Measurements from ENCODE around the gene TSPAN9.

DNA sequence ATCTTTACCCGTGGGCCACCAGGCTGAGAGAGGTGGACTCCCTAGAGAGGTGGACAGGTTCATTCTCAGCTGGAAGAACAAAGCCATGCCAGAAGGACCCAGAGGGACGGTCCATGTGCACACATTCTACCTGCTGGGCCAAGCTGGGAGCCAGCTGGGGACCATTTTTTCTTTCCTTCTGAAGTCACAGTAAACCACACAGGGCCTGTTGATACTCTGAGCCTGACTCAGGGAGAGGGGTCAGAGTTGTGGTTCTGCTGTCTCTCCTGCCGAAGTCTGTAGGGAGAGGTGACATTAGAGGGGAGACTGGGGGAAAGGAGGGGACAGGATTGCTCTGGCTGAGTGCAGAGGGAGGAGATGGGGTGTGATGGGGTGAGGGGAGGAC lies 148.6 kb downstream of the TSPAN9 start:
- TF ChIP-seq, protein P1, sequence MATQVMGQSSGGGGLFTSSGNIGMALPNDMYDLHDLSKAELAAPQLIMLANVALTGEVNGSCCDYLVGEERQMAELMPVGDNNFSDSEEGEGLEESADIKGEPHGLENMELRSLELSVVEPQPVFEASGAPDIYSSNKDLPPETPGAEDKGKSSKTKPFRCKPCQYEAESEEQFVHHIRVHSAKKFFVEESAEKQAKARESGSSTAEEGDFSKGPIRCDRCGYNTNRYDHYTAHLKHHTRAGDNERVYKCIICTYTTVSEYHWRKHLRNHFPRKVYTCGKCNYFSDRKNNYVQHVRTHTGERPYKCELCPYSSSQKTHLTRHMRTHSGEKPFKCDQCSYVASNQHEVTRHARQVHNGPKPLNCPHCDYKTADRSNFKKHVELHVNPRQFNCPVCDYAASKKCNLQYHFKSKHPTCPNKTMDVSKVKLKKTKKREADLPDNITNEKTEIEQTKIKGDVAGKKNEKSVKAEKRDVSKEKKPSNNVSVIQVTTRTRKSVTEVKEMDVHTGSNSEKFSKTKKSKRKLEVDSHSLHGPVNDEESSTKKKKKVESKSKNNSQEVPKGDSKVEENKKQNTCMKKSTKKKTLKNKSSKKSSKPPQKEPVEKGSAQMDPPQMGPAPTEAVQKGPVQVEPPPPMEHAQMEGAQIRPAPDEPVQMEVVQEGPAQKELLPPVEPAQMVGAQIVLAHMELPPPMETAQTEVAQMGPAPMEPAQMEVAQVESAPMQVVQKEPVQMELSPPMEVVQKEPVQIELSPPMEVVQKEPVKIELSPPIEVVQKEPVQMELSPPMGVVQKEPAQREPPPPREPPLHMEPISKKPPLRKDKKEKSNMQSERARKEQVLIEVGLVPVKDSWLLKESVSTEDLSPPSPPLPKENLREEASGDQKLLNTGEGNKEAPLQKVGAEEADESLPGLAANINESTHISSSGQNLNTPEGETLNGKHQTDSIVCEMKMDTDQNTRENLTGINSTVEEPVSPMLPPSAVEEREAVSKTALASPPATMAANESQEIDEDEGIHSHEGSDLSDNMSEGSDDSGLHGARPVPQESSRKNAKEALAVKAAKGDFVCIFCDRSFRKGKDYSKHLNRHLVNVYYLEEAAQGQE (IDR thresholded peaks at IDR 0.05; ENCODE audit: insufficient read depth in 1 of 2, low read depth in 2 of 2, low read length in 1 of 2) = no peak
- TF ChIP-seq POLR2AphosphoS5 (IDR thresholded peaks at IDR 0.05; ENCODE audit: low read depth, low read length) (no peak), TCF7L2 (IDR thresholded peaks at IDR 0.05; ENCODE audit: low read depth, low read length) (no peak), SIN3A (IDR thresholded peaks at IDR 0.05; ENCODE audit: borderline replicate concordance, insufficient read depth, low read depth, low read length) (no peak)
- TF ChIP-seq, protein P2, sequence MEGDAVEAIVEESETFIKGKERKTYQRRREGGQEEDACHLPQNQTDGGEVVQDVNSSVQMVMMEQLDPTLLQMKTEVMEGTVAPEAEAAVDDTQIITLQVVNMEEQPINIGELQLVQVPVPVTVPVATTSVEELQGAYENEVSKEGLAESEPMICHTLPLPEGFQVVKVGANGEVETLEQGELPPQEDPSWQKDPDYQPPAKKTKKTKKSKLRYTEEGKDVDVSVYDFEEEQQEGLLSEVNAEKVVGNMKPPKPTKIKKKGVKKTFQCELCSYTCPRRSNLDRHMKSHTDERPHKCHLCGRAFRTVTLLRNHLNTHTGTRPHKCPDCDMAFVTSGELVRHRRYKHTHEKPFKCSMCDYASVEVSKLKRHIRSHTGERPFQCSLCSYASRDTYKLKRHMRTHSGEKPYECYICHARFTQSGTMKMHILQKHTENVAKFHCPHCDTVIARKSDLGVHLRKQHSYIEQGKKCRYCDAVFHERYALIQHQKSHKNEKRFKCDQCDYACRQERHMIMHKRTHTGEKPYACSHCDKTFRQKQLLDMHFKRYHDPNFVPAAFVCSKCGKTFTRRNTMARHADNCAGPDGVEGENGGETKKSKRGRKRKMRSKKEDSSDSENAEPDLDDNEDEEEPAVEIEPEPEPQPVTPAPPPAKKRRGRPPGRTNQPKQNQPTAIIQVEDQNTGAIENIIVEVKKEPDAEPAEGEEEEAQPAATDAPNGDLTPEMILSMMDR (IDR thresholded peaks at IDR 0.05) = no peak
